ENCODE measurements around the gene NLGN1.

- TF ChIP-seq CTCF (IDR thresholded peaks at IDR 0.05), result no peak
- no peak for TF ChIP-seq EZH2phosphoT487 (IDR thresholded peaks at IDR 0.05)
- TF ChIP-seq EZH2 (IDR thresholded peaks at IDR 0.05), result no peak
Measured at GRCh38 chr3:173743111-173743510, 345.6 kb downstream of the NLGN1 start.
